ENCODE results near the gene RPS28.
A peak's percentile ranks its signal among the peaks of the same experiment; 100 is the strongest.

GRCh38 chr19:8323781-8324185 lies 2.5 kb downstream of the RPS28 start:
- TF ChIP-seq CTCF (IDR thresholded peaks at IDR 0.05; ENCODE audit: insufficient read depth, low read length) (no peak), POLR2AphosphoS5 (IDR thresholded peaks at IDR 0.05; ENCODE audit: low read depth) (peak; percentile 70; the same call in 1 of the 2 replicates), GABPA (IDR thresholded peaks at IDR 0.05; ENCODE audit: low read depth) (no peak)
